BLaER1 treated with 17β-estradiol and CSF1 and Interleukin-3, amounts not matched to agents 10 nM and 100 nM (cell line): ENCODE data around the gene E2F2.
"Not testable (repeated sequence)": the region's sequence is repeated elsewhere in the genome, so short reads cannot be mapped to it uniquely, and the experiment has no call there.

Source experiments
- H3K27ac ChIP-seq, 11 experiments: shearing (Covaris generic); formaldehyde crosslinking; 2 replicates each; pipeline ENCODE4 v1.8.1; 2022
- H3K27me3 ChIP-seq, 11 experiments: shearing (Covaris generic); formaldehyde crosslinking; 2 replicates each; pipeline ENCODE4 v1.8.1; 2022
- H3K36me3 ChIP-seq, 11 experiments: shearing (Covaris generic); formaldehyde crosslinking; 2 replicates each; pipeline ENCODE4 v1.8.1; 2022
- H3K4me1 ChIP-seq, 10 experiments: shearing (Covaris generic); formaldehyde crosslinking; 2 replicates each; pipeline ENCODE4 v1.8.1; 2022
- H3K4me2 ChIP-seq, 11 experiments: shearing (Covaris generic); formaldehyde crosslinking; 2 replicates each; pipeline ENCODE4 v1.8.1; 2022
- H3K4me3 ChIP-seq, 10 experiments: shearing (Covaris generic); formaldehyde crosslinking; 2 replicates each; pipeline ENCODE4 v1.8.1; 2022
- H3K9ac ChIP-seq, 11 experiments: shearing (Covaris generic); formaldehyde crosslinking; 2 replicates each; pipeline ENCODE4 v1.8.1; 2022
- H3K9me3 ChIP-seq, 11 experiments: shearing (Covaris generic); formaldehyde crosslinking; replicated peaks in 1 of 11; 2 replicates each; pipeline ENCODE4 v1.8.1; 2022
- H4K20me1 ChIP-seq, 11 experiments: shearing (Covaris generic); formaldehyde crosslinking; 2 replicates each; pipeline ENCODE4 v1.8.1; 2022
- Cebpa-rat ChIP-seq, 11 experiments: shearing (Covaris generic); IDR thresholded peaks; 2 replicates each; pipeline ENCODE4 v1.8.1; 2022

E2F2 gene

DNA sequence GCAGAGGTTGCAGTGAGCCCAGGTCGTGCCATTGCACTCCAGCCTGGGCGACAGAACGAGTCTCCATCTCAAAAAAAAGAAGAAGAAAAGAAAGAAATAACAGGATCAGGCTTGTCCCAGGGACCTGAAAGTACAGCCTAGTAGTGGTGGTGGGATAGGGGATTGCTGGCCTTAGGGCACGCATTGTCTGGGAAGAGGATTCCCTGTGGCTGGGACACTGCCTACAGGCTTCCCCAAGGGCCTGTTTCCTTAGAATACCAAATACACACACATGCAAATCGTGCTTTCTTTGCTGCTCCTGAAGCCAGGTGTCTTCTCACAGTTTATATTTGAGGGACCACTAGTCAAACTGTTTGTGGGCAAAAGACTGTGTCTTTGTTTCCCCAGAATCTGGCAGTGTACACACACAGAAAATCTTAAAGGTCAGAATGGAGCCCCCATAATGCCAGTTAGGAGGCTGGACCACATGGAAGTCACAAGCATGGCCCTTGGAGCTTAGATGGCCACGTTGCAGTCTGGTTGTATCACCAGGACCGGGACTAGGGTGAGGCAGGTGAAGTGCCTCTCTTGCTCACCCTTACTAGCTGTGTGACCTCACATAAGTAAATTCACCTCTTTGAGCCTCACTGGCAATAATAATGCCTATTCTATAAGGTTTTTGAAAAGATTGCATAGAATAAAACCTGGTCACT is 34.4 kb downstream of the E2F2 start:
- Histone ChIP-seq H3K36me3 (no peaks in the 10 kb centered on the region), H3K9me3 (no peaks in the 10 kb centered on the region), H3K27me3 (no peaks in the 10 kb centered on the region), H3K4me3 (no peak overlapping the region), H3K4me2 (no peak overlapping the region; a peak in 1 of 22 replicates), H3K9ac (peak overlapping the region in 1 of 11 experiments; percentile 31; a peak in 1 of 22 replicates), H3K27ac (no peak overlapping the region; a peak in 1 of 22 replicates), H4K20me1 (no peaks in the 10 kb centered on the region), H3K4me1 (peaks cover 7 to 11% (median 9%) of the 10 kb centered on the region in 10 experiments; a peak in 17 of 20 replicates)
- TF ChIP-seq Cebpa-rat (IDR thresholded peaks at IDR 0.05), result no peak

DNA sequence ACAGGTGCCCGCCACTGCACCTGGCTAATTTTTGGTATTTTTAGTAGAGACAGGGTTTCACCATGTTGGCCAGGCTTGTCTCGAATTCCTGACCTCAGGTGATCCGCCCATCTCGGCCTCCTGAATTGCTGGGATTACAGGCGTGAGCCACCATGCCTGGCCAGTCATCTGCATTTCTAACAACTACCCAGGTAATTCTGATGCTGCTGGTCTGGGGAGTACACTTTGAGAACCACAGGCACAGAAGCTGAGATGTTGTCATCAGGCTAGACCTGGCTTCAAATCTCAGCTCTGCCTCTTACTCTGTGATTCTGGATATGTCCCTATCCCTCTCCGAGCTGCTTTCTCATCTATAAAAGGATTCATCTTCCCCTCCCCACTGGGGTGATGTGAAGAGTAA is 36.2 kb downstream of the E2F2 start:
- H3K9ac ChIP-seq, H3K27ac ChIP-seq, H3K4me3 ChIP-seq, H3K9me3 ChIP-seq, H3K4me2 ChIP-seq, H3K36me3 ChIP-seq, H3K27me3 ChIP-seq, H4K20me1 ChIP-seq: not testable (repeated sequence)
- peaks cover 7 to 11% (median 9%) of the 10 kb centered on the region in 10 experiments; a peak in 17 of 20 replicates for H3K4me1 ChIP-seq

DNA sequence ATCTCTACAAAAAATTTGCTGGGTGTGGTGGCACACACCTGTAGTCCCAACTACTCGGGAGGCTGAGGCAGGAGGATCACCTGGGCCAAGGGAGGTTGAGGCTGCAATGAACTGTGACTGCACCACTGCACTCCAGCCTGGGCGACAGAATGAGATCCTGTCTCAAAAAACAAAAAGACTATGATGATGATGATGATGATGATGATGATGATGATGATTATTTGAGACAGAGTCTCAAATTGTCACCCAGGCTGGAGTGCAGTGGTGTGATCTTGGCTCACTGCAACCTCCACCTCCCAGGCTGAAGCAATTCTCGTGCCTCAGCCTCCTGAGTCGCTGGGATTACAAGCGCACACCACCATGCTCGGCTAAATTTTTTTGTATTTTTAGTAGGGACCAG is 38.3 kb downstream of the E2F2 start:
- H3K4me1 ChIP-seq, H3K4me3 ChIP-seq, H4K20me1 ChIP-seq, H3K4me2 ChIP-seq, H3K36me3 ChIP-seq, H3K9me3 ChIP-seq, H3K9ac ChIP-seq, H3K27me3 ChIP-seq, H3K27ac ChIP-seq: not testable (repeated sequence)

DNA sequence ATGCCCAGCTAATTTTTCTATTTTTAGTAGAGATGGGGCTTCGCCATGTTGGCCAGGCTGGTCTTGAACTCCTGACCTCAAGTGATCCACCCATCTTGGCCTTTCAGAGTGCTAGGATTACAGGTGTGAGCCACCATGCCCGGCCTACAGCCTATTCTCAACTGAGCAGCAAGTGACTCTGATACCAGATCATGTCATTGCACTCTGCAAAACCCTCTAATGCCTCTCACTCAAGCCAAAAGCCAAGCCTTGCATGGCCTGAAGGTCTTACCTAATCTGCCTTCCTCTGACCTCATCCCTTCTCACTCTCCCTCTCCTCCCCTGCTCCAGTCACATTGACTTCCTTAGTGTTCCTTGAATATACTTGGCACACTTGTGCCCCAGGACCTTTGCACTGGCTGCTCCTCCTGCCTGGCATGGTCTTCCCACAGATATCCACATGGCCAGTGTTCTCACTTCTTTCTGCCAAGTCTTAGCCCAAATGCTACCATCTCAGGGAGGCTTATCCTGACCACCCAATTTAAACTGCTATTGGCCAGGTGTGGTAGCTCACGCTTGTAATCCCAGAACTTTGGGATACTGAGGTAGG is 38.8 kb downstream of the E2F2 start:
- Histone ChIP-seq H3K36me3 (no peaks in the 10 kb centered on the region), H3K9me3 (no peaks in the 10 kb centered on the region), H3K4me1 (peaks cover under 1 to 3% (median 2%) of the 10 kb centered on the region in 10 experiments; a peak in 17 of 20 replicates), H3K27me3 (no peaks in the 10 kb centered on the region), H3K4me3 (no peak overlapping the region), H3K27ac (no peak overlapping the region), H3K4me2 (no peak overlapping the region), H4K20me1 (no peaks in the 10 kb centered on the region), H3K9ac (no peak overlapping the region)
- TF ChIP-seq Cebpa-rat (IDR thresholded peaks at IDR 0.05), result no peak

DNA sequence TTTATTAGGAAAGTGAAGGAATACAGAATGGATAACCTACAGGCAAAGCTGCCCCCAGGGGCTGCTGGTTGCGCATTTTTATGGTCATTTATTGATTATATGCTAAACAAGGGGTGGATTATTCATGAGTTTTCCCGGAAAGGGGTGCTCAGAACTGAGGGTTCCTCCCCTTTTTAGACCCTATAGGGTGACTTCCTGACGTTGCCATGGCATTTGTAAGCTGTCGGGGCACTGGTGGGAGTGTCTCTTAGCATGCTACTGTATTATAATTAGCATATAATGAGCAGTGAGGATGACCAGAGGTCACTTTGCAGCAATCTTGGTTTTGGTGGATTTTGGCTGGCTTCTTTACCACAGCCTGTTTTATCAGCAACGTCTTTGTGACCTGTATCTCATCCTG is 41.2 kb downstream of the E2F2 start:
- H4K20me1 ChIP-seq, result no peaks in the 10 kb centered on the region
- no peak overlapping the region for H3K9ac ChIP-seq
- H3K4me1 ChIP-seq, result peaks cover 0 to 5% (median 1%) of the 10 kb centered on the region in 10 experiments; a peak in 10 of 20 replicates

DNA sequence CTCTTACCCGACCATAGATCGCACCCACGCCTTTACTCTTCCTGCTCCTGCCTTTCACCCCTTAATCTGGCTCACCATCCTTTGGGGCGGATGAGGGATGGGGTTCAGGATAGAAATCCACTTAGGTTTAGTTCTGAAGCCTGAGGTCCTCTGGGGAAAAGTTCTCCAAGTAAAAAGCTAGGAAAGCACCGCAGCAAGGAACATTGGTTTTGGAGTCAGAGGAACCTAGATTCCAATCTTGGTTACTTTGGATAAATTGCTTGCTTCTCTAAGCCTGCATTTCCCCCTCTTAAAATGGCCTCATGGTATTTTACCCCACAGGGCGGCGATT is 46.1 kb downstream of the E2F2 start:
- Histone ChIP-seq H3K4me3 (peak overlapping the region in 5 of 10 experiments; percentile 61 to 78 (median 67); a peak in 3 of 20 replicates), H3K36me3 (no peaks in the 10 kb centered on the region), H3K9ac (no peak overlapping the region; a peak in 2 of 22 replicates), H3K9me3 (no peaks in the 10 kb centered on the region), H3K4me1 (peaks cover 7 to 22% (median 15%) of the 10 kb centered on the region in 10 experiments; a peak in 19 of 20 replicates), H3K27ac (no peak overlapping the region), H4K20me1 (0 out of 22 replicates have a peak, but pooled peaks cover 0 to 3% (median 0%) of the 10 kb centered on the region in 11 experiments), H3K4me2 (peak overlapping the region; percentile 14 to 89 (median 52); a peak in 17 of 22 replicates), H3K27me3 (peaks cover 7 to 13% (median 9%) of the 10 kb centered on the region in 11 experiments; a peak in 17 of 22 replicates)
- TF ChIP-seq Cebpa-rat (IDR thresholded peaks at IDR 0.05), result no peak

More for the DNA sequence above, 41.2 kb downstream of the E2F2 start:
- H3K4me3 ChIP-seq, result no peak overlapping the region
- TF ChIP-seq Cebpa-rat (IDR thresholded peaks at IDR 0.05), result no peak
- no peaks in the 10 kb centered on the region for H3K27me3 ChIP-seq
- H3K36me3 ChIP-seq, result no peaks in the 10 kb centered on the region
- no peaks in the 10 kb centered on the region for H3K9me3 ChIP-seq
- H3K4me2 ChIP-seq, result no peak overlapping the region
- H3K27ac ChIP-seq, result no peak overlapping the region

DNA sequence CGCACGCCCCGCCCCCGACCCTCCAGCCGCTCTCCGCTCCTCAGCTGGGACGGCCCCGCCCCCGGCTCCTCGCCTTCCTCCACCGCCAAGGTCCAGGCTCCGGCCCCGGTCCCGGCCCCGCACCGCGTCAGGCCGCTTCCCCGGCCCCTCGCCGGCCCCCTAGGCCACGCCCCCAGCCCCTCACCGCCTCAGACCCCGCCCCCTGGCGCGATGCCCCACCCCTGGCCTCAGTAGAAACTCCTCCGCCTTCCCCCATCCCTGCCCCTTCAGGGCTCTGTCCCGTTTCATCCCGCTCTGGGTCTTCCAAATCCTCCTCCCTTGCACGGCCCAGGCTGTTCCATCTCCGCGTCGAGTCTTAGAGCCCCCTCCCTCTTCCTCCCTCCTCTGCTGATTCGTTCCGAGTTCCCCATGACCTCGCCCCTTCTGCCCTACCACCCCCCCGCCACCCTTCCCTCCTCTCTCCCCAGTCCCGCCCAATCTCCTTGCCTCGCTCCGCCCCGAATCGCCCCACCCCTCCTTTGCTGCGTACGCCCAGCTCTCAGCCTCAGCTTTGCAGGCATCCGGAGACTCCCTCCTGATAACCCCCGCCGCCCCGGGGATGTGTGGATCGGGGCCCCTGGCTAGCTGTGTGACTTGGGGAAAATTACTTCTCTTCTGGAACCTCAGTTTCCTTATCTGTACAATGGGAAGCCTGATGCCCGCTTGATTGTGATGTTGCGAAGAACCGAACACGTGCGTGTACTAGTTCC is 46.6 kb downstream of the E2F2 start:
- TF ChIP-seq Cebpa-rat (IDR thresholded peaks at IDR 0.05), result no peak
- Histone ChIP-seq H3K9ac (peak overlapping the region in 10 of 11 experiments; percentile 67 to 83 (median 76); a peak in 19 of 22 replicates), H4K20me1 (0 out of 22 replicates have a peak, but pooled peaks cover 0 to 3% (median 0%) of the 10 kb centered on the region in 11 experiments)

DNA sequence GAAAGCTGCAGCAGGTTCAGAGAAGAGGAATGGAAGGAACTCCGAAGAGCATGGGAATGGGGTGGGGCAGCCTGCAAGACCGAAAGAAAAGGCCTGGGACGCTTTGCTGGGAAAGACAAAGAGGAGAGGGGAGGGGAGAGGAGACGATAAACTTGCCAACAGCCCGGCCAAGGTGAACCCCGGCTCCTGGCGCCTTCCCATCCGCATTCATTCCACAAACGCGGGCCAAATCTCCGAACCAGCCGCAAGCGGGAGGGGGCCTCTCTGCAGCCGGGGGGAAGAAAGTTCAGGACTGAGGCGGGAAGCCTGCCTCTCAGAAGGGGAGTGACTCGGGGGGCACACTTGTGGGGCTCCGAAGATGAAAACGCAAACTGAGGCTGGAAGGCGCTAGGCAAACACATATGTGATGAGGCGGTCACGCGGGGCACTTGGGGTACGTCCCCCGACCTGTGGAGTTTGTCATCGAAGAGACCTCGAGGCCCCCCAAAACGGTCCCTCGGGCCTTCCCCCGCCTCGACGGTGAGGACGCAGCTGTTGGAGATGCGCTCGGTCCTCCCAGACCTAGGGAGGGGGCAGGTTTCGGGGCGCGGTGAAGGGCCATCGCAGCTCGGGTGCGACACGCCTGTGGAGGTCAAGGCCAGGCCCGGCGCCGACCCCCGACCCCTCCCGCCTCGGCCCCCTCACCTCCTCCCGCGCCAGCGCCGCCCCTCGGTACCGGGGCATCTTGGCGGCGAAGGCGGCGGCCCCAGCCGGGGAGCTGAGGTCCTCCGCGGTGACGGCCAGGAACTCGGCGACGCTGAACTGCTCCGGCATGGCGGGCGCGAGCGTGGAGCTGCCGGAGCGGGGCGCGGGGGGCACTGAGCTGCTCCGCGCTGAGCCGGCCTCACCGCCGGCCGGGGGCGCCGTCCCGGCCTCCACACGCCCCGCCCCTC is 47.4 kb downstream of the E2F2 start, which contains the start of gene ASAP3:
Gene ASAP3, minus strand, starts transcription at position 859 of the 932 bp plus-strand sequence. Its CDS starts 46 bp downstream, at position 813.
- peak within 1 kb of the TSS in 9 of 11 experiments; percentile 55 to 76 (median 69); a peak in 18 of 22 replicates for H3K27ac ChIP-seq

More for the DNA sequence above, 46.6 kb downstream of the E2F2 start:
- H3K36me3 ChIP-seq, result no peaks in the 10 kb centered on the region
- H3K4me3 ChIP-seq, result peak overlapping the region; percentile 60 to 78 (median 67)
- H3K27ac ChIP-seq, result peak overlapping the region in 5 of 11 experiments; percentile 55 to 74 (median 74); a peak in 8 of 22 replicates
- H3K4me2 ChIP-seq, result peak overlapping the region; percentile 35 to 99 (median 87); a peak in 19 of 22 replicates
- peaks cover 7 to 13% (median 9%) of the 10 kb centered on the region in 11 experiments; a peak in 17 of 22 replicates for H3K27me3 ChIP-seq
- H3K9me3 ChIP-seq, result no peaks in the 10 kb centered on the region
- peaks cover 7 to 22% (median 15%) of the 10 kb centered on the region in 10 experiments; a peak in 19 of 20 replicates for H3K4me1 ChIP-seq

More for the DNA sequence above, 47.4 kb downstream of the E2F2 start, which contains the start of gene ASAP3:
- no peaks in the 10 kb centered on the region for H3K36me3 ChIP-seq
- H3K27me3 ChIP-seq, result peaks cover 7 to 13% (median 9%) of the 10 kb centered on the region in 11 experiments; a peak in 17 of 22 replicates
- H4K20me1 ChIP-seq, result 0 out of 22 replicates have a peak, but pooled peaks cover 0 to 3% (median 0%) of the 10 kb centered on the region in 11 experiments
- no peaks in the 10 kb centered on the region for H3K9me3 ChIP-seq
- H3K4me1 ChIP-seq, result peaks cover 7 to 22% (median 15%) of the 10 kb centered on the region in 10 experiments; a peak in 19 of 20 replicates
- no peak for TF ChIP-seq Cebpa-rat (IDR thresholded peaks at IDR 0.05)
- H3K4me3 ChIP-seq, result peak within 1 kb of the TSS; percentile 60 to 78 (median 67)
- H3K9ac ChIP-seq, result peak within 1 kb of the TSS; percentile 67 to 83 (median 78)
- H3K4me2 ChIP-seq, result peak within 1 kb of the TSS; percentile 87 to 99 (median 96)
